Measurements from ENCODE around the gene NRG3. TPM values are rescaled to one million over a fixed set of nuclear protein-coding genes. Genes with fewer than 3 reads are reported as not detected.

Gene NRG3
- total RNA-seq, 4 donors from 2014 or later: 0.22 to 2.4 TPM; not detected in 2

DNA sequence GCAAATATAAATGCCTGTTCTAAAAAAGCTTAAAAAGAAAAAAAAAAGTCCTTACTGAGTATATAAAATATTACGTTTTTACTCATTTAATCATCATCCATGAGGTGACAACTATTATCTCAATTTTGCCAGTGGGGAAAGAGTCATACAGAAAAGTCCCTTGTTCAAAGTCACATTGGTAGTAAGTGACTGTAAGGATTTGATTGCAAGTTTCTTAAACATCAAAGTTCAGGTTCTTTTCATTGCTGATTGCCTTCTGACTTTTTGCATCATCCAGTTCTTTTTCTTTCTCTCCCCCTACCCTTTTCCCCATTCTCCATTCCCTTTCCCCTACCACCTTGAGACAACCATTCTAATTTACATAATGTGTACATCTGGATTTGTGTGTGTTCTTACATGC is 363.3 kb downstream of the NRG3 start:
- TF ChIP-seq, protein P1, sequence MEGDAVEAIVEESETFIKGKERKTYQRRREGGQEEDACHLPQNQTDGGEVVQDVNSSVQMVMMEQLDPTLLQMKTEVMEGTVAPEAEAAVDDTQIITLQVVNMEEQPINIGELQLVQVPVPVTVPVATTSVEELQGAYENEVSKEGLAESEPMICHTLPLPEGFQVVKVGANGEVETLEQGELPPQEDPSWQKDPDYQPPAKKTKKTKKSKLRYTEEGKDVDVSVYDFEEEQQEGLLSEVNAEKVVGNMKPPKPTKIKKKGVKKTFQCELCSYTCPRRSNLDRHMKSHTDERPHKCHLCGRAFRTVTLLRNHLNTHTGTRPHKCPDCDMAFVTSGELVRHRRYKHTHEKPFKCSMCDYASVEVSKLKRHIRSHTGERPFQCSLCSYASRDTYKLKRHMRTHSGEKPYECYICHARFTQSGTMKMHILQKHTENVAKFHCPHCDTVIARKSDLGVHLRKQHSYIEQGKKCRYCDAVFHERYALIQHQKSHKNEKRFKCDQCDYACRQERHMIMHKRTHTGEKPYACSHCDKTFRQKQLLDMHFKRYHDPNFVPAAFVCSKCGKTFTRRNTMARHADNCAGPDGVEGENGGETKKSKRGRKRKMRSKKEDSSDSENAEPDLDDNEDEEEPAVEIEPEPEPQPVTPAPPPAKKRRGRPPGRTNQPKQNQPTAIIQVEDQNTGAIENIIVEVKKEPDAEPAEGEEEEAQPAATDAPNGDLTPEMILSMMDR (IDR thresholded peaks at IDR 0.05; ENCODE audit: low read depth): no peak

DNA sequence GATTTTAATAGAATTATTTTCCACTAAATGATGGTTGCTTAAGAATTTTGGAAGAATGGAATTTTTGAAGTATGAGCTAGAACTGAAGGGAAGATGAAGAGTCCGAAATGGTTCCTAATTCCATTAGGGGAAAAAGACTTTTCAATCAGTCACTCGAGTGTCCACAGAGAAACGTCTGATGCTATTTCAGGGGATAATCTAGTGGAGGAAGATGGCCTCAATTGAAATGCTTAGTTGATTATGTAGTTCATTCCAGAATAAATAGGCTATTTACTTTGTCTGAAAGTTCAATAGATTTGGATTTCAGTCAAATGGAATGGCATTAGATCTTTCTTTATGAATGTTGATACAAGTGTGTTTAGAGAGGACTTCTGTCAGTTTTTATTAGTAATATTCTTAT is 365.4 kb downstream of the NRG3 start:
- TF ChIP-seq, protein P1 (IDR thresholded peaks at IDR 0.05; ENCODE audit: low read depth): no peak

- TF ChIP-seq, protein P1 (IDR thresholded peaks at IDR 0.05; ENCODE audit: low read depth): no peak
Measured at GRCh38 chr10:82242778-82243177, 367.8 kb downstream of the NRG3 start.

GRCh38 chr10:82245157-82245556 is 370.2 kb downstream of the NRG3 start:
- TF ChIP-seq, protein P1 (IDR thresholded peaks at IDR 0.05; ENCODE audit: low read depth): no peak

DNA sequence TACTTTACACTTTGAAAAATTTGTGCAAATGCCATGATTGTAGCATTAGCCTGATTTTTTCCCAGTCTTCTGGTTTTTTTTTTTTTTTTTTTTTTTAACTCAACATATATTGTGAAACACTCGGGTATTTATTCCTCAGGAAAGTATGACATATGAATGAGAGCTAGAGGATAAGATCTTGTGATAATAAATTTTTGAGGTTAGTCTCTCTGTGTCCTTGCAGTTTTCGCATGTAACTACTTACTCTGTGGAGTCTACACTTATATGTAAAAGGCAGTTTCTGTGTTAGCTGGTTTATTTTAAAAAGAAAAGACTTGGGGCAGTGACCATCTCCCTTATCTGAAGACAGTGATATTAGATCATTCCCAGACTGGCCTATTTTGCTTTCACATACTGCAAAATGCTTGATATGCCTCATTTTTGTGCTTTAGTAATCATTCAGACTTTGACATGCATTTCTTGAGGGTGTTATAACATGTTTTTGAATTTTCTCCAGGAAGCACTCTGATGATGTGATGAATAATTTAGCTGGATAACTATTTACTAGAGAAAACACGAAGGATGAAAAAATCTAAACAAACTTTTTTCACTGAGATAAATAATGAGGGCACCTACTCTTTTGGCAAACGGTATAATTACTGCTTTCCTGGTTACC is 371.0 kb downstream of the NRG3 start:
- TF ChIP-seq, protein P1 (IDR thresholded peaks at IDR 0.05; ENCODE audit: low read depth): no peak

DNA sequence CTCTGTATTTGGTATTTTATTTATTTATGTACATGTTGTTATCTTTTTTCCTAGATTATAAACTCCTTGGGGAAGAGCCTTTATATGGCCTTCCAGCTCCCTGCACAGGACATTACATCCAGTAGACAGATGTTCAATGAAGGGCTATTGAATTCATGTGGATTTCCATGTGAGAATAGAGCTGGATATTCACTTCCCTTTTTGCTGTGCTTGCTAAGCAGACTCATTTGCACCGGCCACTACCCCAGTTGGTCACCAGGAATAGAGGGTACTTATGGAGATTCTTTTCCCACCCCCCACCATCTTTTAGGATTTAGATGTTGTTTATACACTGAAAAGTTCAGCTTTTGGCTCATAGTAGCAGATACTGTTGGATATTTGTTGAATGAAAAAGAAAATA is 374.1 kb downstream of the NRG3 start:
- TF ChIP-seq, protein P1 (IDR thresholded peaks at IDR 0.05; ENCODE audit: low read depth): no peak

DNA sequence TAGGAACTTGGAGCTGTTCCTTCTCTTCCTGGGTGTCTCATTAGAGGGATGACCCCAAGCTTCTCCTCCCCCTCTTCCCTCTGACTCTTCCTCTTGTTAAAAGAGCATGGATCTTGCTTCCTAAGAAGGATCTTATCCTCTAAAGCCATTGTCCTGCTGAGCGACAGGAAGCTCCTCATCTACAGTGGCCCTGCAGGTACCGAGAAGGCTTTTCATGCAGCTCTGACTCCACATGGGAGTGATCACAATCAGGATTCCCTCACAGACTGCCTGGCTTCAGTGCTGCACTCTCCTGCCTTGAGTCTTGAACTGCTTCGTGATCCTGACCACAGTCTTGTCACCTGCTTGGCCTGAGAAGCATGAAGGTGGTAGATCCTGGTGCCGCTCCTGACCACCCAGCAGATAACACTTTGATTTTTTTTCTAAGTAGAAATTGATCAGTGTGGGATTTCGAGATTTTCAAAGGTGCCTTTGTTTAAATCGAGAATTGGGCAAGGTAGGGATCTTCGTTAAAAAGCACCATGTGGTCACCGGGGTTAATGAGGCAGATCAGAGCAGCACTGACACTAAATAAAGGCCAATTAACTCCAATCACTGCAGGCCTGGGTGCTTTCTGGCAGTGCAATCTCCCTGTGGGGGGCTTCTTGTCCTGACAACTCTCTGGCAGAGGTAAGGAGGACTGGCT is 376.4 kb downstream of the NRG3 start:
- TF ChIP-seq, protein P1 (IDR thresholded peaks at IDR 0.05; ENCODE audit: low read depth): no peak

Data from subcutaneous adipose tissue (tissue), 4 donors.